ENCODE data around the gene ADPRH.
"Not testable (repeated sequence)": the region's sequence is repeated elsewhere in the genome, so short reads cannot be mapped to it uniquely, and the experiment has no call there.

The ADPRH gene

GRCh38 chr3:119580067-119580760, 922 bp downstream of the ADPRH start:
- peak overlapping the region; percentile 95 for H3K4me3 Mint-ChIP-seq
- H3K27me3 Mint-ChIP-seq, result peaks cover 7% of the 10 kb centered on the region
- peaks cover 2% of the 10 kb centered on the region for H3K36me3 Mint-ChIP-seq
- no peaks in the 10 kb centered on the region for H3K9me3 Mint-ChIP-seq (ENCODE audit: low read depth)
- H3K4me1 Mint-ChIP-seq (ENCODE audit: low read depth), result peaks cover 14% of the 10 kb centered on the region
- H3K27ac Mint-ChIP-seq, result peak overlapping the region; percentile 88

- H3K27me3 Mint-ChIP-seq, result peaks cover 7% of the 10 kb centered on the region
- no peak overlapping the region for H3K4me3 Mint-ChIP-seq
- peaks cover 2% of the 10 kb centered on the region for H3K36me3 Mint-ChIP-seq
- H3K27ac Mint-ChIP-seq, result no peak overlapping the region
- H3K9me3 Mint-ChIP-seq (ENCODE audit: low read depth), result no peaks in the 10 kb centered on the region
- H3K4me1 Mint-ChIP-seq (ENCODE audit: low read depth), result peaks cover 14% of the 10 kb centered on the region
Measured at GRCh38 chr3:119582178-119582577, 2.9 kb downstream of the ADPRH start.

GRCh38 chr3:119585208-119585607, 5.9 kb downstream of the ADPRH start:
- Mint-ChIP-seq H3K27ac (no peak overlapping the region), H3K27me3 (peaks cover 8% of the 10 kb centered on the region), H3K36me3 (peaks cover 2% of the 10 kb centered on the region), H3K9me3 (ENCODE audit: low read depth) (no peaks in the 10 kb centered on the region), H3K4me1 (ENCODE audit: low read depth) (peaks cover 12% of the 10 kb centered on the region), H3K4me3 (no peak overlapping the region)

DNA sequence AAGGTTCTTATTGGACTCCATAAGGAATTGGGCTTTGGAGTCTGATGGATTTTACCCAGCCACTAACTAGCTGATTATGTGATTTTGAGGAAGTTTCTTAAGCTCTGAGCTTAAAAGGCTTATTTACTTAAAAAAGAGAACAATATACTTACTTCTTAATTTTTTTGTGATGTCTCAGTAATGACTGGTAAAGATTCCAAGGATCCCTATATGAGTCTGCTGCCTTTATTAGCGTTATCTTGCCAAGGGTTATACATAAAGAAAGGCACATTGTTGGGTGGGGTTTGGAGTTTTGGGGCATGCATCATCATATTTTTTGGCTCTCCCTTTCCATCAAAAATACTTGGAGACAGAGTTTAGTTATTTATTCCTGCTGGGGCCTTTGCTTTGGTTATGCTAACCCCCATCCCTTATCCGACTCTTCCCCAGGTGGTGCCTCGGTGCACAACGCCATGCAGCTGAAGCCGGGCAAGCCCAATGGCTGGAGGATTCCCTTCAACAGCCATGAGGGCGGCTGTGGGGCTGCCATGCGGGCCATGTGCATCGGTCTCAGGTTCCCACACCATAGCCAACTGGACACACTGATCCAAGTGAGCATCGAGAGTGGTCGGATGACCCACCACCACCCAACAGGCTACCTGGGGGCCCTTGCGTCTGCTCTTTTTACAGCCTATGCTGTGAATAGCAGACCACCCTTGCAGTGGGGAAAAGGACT, 6.7 kb downstream of the ADPRH start:
- Mint-ChIP-seq H3K9me3 (ENCODE audit: low read depth) (no peaks in the 10 kb centered on the region), H3K4me3 (no peak overlapping the region), H3K4me1 (ENCODE audit: low read depth) (peaks cover 10% of the 10 kb centered on the region), H3K36me3 (peaks cover 2% of the 10 kb centered on the region), H3K27ac (no peak overlapping the region), H3K27me3 (peaks cover 9% of the 10 kb centered on the region)

- H3K27ac Mint-ChIP-seq, result no peak overlapping the region
- no peaks in the 10 kb centered on the region for H3K9me3 Mint-ChIP-seq (ENCODE audit: low read depth)
- peaks cover 9% of the 10 kb centered on the region for H3K27me3 Mint-ChIP-seq
- no peaks in the 10 kb centered on the region for H3K36me3 Mint-ChIP-seq
- no peak overlapping the region for H3K4me3 Mint-ChIP-seq
- H3K4me1 Mint-ChIP-seq (ENCODE audit: low read depth), result peaks cover 10% of the 10 kb centered on the region
Measured at GRCh38 chr3:119586733-119587172, 7.5 kb downstream of the ADPRH start.

GRCh38 chr3:119588112-119588511, 8.8 kb downstream of the ADPRH start:
- H3K27me3 Mint-ChIP-seq, result peaks cover 10% of the 10 kb centered on the region
- H3K36me3 Mint-ChIP-seq, result no peaks in the 10 kb centered on the region
- no peak overlapping the region for H3K27ac Mint-ChIP-seq

GRCh38 chr3:119589102-119589773, 9.9 kb downstream of the ADPRH start:
- no peak overlapping the region for H3K27ac Mint-ChIP-seq
- peaks cover 12% of the 10 kb centered on the region for H3K27me3 Mint-ChIP-seq
- H3K9me3 Mint-ChIP-seq (ENCODE audit: low read depth), result no peaks in the 10 kb centered on the region
- H3K4me1 Mint-ChIP-seq (ENCODE audit: low read depth), result peaks cover 6% of the 10 kb centered on the region
- H3K4me3 Mint-ChIP-seq, result no peak overlapping the region
- no peaks in the 10 kb centered on the region for H3K36me3 Mint-ChIP-seq

More at GRCh38 chr3:119588112-119588511, 8.8 kb downstream of the ADPRH start:
- Mint-ChIP-seq H3K4me1 (ENCODE audit: low read depth) (peaks cover 6% of the 10 kb centered on the region), H3K4me3 (no peak overlapping the region), H3K9me3 (ENCODE audit: low read depth) (no peaks in the 10 kb centered on the region)

DNA sequence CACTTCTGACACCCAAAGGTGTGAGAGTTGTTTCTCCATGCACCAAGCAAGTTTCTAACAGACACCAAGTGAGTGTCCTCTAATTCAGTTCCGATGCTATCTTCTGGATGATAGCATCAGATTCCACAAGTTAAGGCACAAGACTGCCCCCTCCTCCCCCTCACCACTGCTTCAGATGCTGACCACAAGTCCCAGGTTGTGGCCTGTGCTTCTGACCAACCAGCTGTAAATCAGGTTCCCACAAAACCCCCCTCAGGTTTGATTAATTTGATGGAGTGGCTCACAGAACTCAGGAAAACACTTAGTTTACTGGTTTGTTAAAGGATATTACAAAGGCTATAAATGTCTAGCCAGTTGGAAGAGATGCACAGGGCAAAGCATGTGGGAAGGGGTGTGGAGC, 11.4 kb downstream of the ADPRH start:
- H3K4me3 Mint-ChIP-seq, result no peak overlapping the region
- no peaks in the 10 kb centered on the region for H3K36me3 Mint-ChIP-seq
- no peak overlapping the region for H3K27ac Mint-ChIP-seq
- H3K4me1 Mint-ChIP-seq (ENCODE audit: low read depth), result peaks cover 6% of the 10 kb centered on the region
- H3K27me3 Mint-ChIP-seq, result peaks cover 12% of the 10 kb centered on the region
- H3K9me3 Mint-ChIP-seq (ENCODE audit: low read depth), result no peaks in the 10 kb centered on the region

DNA sequence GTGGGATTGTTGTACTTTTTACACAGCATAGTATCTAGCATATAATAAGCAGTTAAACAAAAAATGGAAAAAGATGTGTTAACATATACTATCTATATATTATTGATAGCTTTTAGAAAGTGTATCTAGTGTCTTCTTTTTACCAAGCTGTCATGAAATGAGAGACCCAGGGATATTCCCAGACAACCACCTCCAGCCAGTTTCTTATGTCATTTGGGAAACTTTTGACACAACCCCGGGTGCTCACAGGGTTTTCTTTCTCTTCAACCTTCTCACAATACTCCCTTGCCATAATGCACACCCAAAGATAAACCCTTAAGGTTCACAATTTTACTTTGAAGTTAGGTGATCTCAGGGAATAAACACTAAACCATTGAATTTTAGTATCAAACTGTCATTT, 13.6 kb downstream of the ADPRH start:
- Mint-ChIP-seq H3K4me1 (ENCODE audit: low read depth) (peaks cover 6% of the 10 kb centered on the region), H3K4me3 (no peak overlapping the region), H3K36me3 (no peaks in the 10 kb centered on the region), H3K27ac (no peak overlapping the region), H3K27me3 (peaks cover 12% of the 10 kb centered on the region), H3K9me3 (ENCODE audit: low read depth) (no peaks in the 10 kb centered on the region)

GRCh38 chr3:119594066-119594465, 14.8 kb downstream of the ADPRH start:
- no peak overlapping the region for H3K27ac Mint-ChIP-seq
- H3K36me3 Mint-ChIP-seq, result no peaks in the 10 kb centered on the region
- no peaks in the 10 kb centered on the region for H3K9me3 Mint-ChIP-seq (ENCODE audit: low read depth)
- H3K4me1 Mint-ChIP-seq (ENCODE audit: low read depth), result peaks cover 2% of the 10 kb centered on the region
- peaks cover 9% of the 10 kb centered on the region for H3K27me3 Mint-ChIP-seq
- H3K4me3 Mint-ChIP-seq, result no peak overlapping the region

DNA sequence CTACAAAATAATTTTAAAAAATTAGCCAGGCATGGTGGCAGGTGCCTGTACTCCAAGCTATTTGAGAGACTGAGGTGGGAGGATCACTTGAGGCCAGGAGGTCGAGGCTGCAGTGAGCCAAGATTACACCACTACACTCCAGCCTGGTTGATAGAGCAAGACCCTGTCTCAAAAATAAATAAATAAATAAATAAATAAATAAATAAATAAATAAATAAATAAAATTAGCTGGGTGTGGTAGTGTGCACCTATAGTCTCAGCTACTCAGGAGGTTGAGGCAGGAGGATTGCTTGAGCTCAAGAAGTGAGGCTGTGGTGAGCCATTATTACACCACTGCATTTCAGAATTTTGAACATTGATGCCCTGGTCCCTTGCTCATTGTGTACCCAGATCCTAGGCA, 15.6 kb downstream of the ADPRH start:
- H3K27me3 Mint-ChIP-seq; H3K27ac Mint-ChIP-seq; H3K36me3 Mint-ChIP-seq; H3K4me3 Mint-ChIP-seq; H3K4me1 Mint-ChIP-seq (ENCODE audit: low read depth); H3K9me3 Mint-ChIP-seq (ENCODE audit: low read depth): not testable (repeated sequence)

- no peaks in the 10 kb centered on the region for H3K4me1 Mint-ChIP-seq (ENCODE audit: low read depth)
- H3K27me3 Mint-ChIP-seq, result peaks cover 3% of the 10 kb centered on the region
- H3K27ac Mint-ChIP-seq, result no peak overlapping the region
- no peaks in the 10 kb centered on the region for H3K9me3 Mint-ChIP-seq (ENCODE audit: low read depth)
- H3K36me3 Mint-ChIP-seq, result no peaks in the 10 kb centered on the region
- no peak overlapping the region for H3K4me3 Mint-ChIP-seq
Measured at GRCh38 chr3:119595639-119596334, 16.5 kb downstream of the ADPRH start.

DNA sequence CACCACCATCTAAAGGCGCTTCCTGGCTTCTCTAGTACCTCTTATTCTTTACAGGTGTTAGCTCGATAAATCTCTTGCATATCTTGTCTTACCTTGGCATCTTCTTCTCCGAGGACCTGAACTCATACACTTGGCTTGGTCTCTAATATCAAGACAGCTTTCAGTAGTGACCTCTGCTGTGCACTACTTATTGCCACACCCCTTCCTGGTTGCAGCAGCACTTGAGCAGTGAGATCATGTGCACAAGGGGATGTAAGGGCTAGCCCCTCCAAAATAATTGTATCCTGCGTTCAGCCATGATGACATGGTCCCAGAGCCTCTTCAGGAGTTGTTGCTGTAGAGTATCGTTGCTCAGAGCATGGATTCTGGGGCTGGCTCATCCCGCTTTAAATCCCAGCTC, 17.1 kb downstream of the ADPRH start:
- Mint-ChIP-seq H3K36me3 (no peaks in the 10 kb centered on the region), H3K4me3 (no peak overlapping the region), H3K4me1 (ENCODE audit: low read depth) (peaks cover 3% of the 10 kb centered on the region)

GRCh38 chr3:119597548-119598288, 18.4 kb downstream of the ADPRH start, which contains the start of gene PLA1A:
PLA1A (plus strand) TSS chr3:119597885; CDS start chr3:119597914, 29 bp downstream.
- H3K4me3 Mint-ChIP-seq, result no peak within 1 kb of the TSS
- H3K27me3 Mint-ChIP-seq, result peaks cover 2% of the 10 kb centered on the region
- peaks cover 3% of the 10 kb centered on the region for H3K4me1 Mint-ChIP-seq (ENCODE audit: low read depth)

More for the DNA sequence above, 17.1 kb downstream of the ADPRH start:
- Mint-ChIP-seq H3K27ac (no peak overlapping the region), H3K9me3 (ENCODE audit: low read depth) (no peaks in the 10 kb centered on the region), H3K27me3 (peaks cover 3% of the 10 kb centered on the region)

More at GRCh38 chr3:119597548-119598288, 18.4 kb downstream of the ADPRH start, which contains the start of gene PLA1A:
- Mint-ChIP-seq H3K9me3 (ENCODE audit: low read depth) (no peaks in the 10 kb centered on the region), H3K36me3 (no peaks in the 10 kb centered on the region), H3K27ac (no peak within 1 kb of the TSS)

Measured in activated naive CD8-positive, alpha-beta T cell (primary cell).